ENCODE data around the gene ATMIN. TPM values are rescaled to one million over a fixed set of nuclear protein-coding genes. Genes with fewer than 3 reads are reported as not detected.

ATMIN gene
- total and polyA plus RNA-seq, 2 donors from 2014 or later = 18.0 to 31.3 TPM

GRCh38 chr16:81053761-81054160 is 18.1 kb downstream of the ATMIN start:
- Histone ChIP-seq H3K9me3 (ENCODE audit: control insufficient read depth in 2 of 3, insufficient read depth in 1 of 3, low read length in 3 of 3) (peaks cover 0 to 7% (median 0%) of the 10 kb centered on the region in 3 donors), H3K4me1 (ENCODE audit: control insufficient read depth in 2 of 3, insufficient read depth in 2 of 3, low read depth in 1 of 3, low read length in 3 of 3) (no peaks in the 10 kb centered on the region), H3K9ac (ENCODE audit: low read length in 3 of 3) (no peak overlapping the region), H3K27me3 (ENCODE audit: control insufficient read depth, insufficient read depth, low read length) (no peaks in the 10 kb centered on the region), H3K27ac (ENCODE audit: low read depth in 2 of 2, low read length in 2 of 2) (no peak overlapping the region), H3K4me3 (ENCODE audit: low read length in 3 of 3) (no peak overlapping the region), H3K36me3 (ENCODE audit: control insufficient read depth in 2 of 3, insufficient read depth in 3 of 3, low read length in 3 of 3) (no peaks in the 10 kb centered on the region)
- no peak for TF ChIP-seq CTCF (IDR thresholded peaks at IDR 0.05; ENCODE audit: borderline replicate concordance, extremely low read depth, insufficient read depth)
- intact Hi-C loops (cut with DNase I) = no loop called here
- DNase-seq (no peak), FAIRE-seq (no peak)

GRCh38 chr16:81060576-81061306 is 25.1 kb downstream of the ATMIN start:
- no peak for DNase-seq
- Histone ChIP-seq H3K27me3 (ENCODE audit: control insufficient read depth, insufficient read depth, low read length) (no peaks in the 10 kb centered on the region), H3K9me3 (ENCODE audit: control insufficient read depth in 2 of 3, insufficient read depth in 1 of 3, low read length in 3 of 3) (no peaks in the 10 kb centered on the region), H3K9ac (ENCODE audit: low read length in 3 of 3) (no peak overlapping the region), H3K4me1 (ENCODE audit: control insufficient read depth in 2 of 3, insufficient read depth in 2 of 3, low read depth in 1 of 3, low read length in 3 of 3) (no peaks in the 10 kb centered on the region), H3K36me3 (ENCODE audit: control insufficient read depth in 2 of 3, insufficient read depth in 3 of 3, low read length in 3 of 3) (no peaks in the 10 kb centered on the region), H3K27ac (ENCODE audit: low read depth in 2 of 2, low read length in 2 of 2) (no peak overlapping the region), H3K4me3 (ENCODE audit: low read length in 3 of 3) (no peak overlapping the region)
- intact Hi-C loops (cut with DNase I) = no loop called here
- no peak for TF ChIP-seq CTCF (IDR thresholded peaks at IDR 0.05; ENCODE audit: borderline replicate concordance, extremely low read depth, insufficient read depth)
- FAIRE-seq = no peak

- TF ChIP-seq CTCF (IDR thresholded peaks at IDR 0.05; ENCODE audit: borderline replicate concordance, extremely low read depth, insufficient read depth) = no peak
- no peak overlapping the region for H3K4me3 ChIP-seq (ENCODE audit: low read length in 3 of 3)
- no peak overlapping the region for H3K27ac ChIP-seq (ENCODE audit: low read depth in 2 of 2, low read length in 2 of 2)
- no peaks in the 10 kb centered on the region for H3K4me1 ChIP-seq (ENCODE audit: control insufficient read depth in 2 of 3, insufficient read depth in 2 of 3, low read depth in 1 of 3, low read length in 3 of 3)
- intact Hi-C loops (cut with DNase I) = no loop called here
- FAIRE-seq = no peak
- no peaks in the 10 kb centered on the region for H3K9me3 ChIP-seq (ENCODE audit: control insufficient read depth in 2 of 3, insufficient read depth in 1 of 3, low read length in 3 of 3)
- H3K9ac ChIP-seq (ENCODE audit: low read length in 3 of 3) = no peak overlapping the region
- no peak for DNase-seq
- no peaks in the 10 kb centered on the region for H3K36me3 ChIP-seq (ENCODE audit: control insufficient read depth in 2 of 3, insufficient read depth in 3 of 3, low read length in 3 of 3)
- no peaks in the 10 kb centered on the region for H3K27me3 ChIP-seq (ENCODE audit: control insufficient read depth, insufficient read depth, low read length)
Observed at GRCh38 chr16:81061307-81061640, 25.6 kb downstream of the ATMIN start.
